ENCODE results near the gene PDE4B.
A peak's percentile ranks its signal among the peaks of the same experiment; 100 is the strongest.

DNA sequence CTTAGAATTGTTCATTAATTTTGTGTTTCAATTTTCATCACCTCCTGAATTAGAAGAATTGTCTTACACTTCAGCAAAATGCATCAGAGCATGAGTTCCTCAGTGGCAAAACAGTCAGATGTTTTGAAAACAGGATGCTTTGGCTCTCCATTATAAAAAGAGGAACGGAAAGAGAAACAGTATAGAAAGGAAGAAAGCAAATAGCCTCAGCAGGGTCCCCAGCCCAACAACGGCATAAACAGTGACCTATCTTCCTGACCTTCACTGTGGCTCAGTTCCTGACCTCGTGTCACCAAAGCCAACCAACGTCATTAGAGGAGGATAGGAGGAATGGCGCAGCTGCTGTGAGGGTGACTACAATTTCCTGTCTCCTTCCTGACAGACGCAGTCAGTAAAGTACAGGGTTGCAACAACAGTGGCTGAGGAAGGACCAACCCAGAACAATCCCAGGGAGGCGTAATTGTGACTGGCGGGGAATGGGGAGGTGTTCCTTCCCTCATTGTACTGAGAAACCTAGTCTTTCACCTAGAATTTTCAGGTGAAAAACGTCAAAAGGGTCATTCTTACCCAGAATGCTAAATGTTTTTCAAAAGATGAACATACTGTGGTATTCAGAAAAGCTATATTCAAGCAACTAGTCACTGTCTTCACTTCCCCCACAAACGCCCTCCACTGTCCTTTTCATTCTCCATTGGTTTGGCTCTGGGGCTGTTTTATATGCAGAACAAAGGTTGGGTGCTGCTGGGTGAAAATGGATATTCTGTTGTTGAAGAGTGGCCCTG is 543.4 kb downstream of the PDE4B start:
- TF ChIP-seq, protein P1, sequence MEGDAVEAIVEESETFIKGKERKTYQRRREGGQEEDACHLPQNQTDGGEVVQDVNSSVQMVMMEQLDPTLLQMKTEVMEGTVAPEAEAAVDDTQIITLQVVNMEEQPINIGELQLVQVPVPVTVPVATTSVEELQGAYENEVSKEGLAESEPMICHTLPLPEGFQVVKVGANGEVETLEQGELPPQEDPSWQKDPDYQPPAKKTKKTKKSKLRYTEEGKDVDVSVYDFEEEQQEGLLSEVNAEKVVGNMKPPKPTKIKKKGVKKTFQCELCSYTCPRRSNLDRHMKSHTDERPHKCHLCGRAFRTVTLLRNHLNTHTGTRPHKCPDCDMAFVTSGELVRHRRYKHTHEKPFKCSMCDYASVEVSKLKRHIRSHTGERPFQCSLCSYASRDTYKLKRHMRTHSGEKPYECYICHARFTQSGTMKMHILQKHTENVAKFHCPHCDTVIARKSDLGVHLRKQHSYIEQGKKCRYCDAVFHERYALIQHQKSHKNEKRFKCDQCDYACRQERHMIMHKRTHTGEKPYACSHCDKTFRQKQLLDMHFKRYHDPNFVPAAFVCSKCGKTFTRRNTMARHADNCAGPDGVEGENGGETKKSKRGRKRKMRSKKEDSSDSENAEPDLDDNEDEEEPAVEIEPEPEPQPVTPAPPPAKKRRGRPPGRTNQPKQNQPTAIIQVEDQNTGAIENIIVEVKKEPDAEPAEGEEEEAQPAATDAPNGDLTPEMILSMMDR (IDR thresholded peaks at IDR 0.05) = no peak
- TF ChIP-seq POLR2A (IDR thresholded peaks at IDR 0.05) = peak in 1 of 4 donors; percentile 82

Measured in esophagus squamous epithelium (tissue), 4 donors.